AG09319 (cell line): ENCODE measurements around the gene IL2RA.

Source experiments
- DNase-seq: peaks from one replicate; pipeline ENCODE4 v3.0.0-alpha.2; 2010; ENCODE audit warnings: low read depth; ENCODE audit errors: extremely low read depth
- TF ChIP-seq, protein P1 (sequence below): IDR thresholded peaks from 2 replicates; pipeline ENCODE4 v1.5.1; 2011; ENCODE audit warnings: low read depth, mild to moderate bottlenecking, inconsistent platforms, low read length, moderate library complexity

The IL2RA gene

DNA sequence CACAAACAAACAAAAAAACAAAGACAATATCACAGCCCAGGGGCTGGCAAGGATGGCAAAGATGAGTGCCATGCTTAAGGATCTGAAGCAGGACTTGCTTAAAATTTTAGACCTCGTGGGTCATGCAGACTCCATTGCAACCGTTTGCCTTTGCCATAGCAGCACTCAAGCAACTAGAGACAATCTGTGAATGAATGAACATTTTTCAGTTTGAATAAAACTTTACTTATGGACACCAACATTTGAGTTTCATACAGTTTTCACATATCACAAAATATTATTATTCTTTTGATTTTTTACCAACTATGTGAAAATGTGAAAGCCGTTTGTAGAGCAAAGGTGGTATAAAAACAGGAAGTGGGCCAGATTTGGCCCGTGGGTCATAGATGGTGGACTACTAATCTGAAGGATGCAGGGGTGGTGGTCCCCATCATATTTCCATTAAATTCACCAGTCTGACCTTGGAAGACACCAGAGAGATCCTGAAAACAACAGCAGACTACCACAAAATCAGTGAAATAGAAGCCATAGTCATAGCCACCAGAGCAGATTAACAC lies 18.3 kb upstream of the IL2RA start:
- no peak for DNase-seq
- TF ChIP-seq, protein P1, sequence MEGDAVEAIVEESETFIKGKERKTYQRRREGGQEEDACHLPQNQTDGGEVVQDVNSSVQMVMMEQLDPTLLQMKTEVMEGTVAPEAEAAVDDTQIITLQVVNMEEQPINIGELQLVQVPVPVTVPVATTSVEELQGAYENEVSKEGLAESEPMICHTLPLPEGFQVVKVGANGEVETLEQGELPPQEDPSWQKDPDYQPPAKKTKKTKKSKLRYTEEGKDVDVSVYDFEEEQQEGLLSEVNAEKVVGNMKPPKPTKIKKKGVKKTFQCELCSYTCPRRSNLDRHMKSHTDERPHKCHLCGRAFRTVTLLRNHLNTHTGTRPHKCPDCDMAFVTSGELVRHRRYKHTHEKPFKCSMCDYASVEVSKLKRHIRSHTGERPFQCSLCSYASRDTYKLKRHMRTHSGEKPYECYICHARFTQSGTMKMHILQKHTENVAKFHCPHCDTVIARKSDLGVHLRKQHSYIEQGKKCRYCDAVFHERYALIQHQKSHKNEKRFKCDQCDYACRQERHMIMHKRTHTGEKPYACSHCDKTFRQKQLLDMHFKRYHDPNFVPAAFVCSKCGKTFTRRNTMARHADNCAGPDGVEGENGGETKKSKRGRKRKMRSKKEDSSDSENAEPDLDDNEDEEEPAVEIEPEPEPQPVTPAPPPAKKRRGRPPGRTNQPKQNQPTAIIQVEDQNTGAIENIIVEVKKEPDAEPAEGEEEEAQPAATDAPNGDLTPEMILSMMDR: no peak

DNA sequence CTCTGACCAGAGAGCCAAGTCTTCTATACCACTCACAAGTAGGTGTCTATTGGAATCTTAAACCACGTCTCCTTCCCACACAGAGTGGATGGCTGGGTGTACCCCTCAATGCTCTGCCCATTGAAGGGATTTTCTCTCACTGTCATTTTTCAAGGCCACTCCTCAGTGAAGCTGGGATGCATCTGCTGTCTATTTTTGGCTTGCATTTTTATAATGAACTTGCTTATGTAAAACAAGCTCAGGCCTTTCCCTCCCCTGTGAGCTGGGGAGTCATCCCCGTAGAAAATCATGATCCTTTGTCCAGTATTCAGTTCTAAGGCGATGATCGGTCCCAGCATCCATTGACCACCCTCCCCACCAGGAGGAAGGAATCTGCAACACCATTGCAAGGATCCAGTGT lies 16.9 kb upstream of the IL2RA start:
- no peak for DNase-seq
- TF ChIP-seq, protein P1: no peak

DNA sequence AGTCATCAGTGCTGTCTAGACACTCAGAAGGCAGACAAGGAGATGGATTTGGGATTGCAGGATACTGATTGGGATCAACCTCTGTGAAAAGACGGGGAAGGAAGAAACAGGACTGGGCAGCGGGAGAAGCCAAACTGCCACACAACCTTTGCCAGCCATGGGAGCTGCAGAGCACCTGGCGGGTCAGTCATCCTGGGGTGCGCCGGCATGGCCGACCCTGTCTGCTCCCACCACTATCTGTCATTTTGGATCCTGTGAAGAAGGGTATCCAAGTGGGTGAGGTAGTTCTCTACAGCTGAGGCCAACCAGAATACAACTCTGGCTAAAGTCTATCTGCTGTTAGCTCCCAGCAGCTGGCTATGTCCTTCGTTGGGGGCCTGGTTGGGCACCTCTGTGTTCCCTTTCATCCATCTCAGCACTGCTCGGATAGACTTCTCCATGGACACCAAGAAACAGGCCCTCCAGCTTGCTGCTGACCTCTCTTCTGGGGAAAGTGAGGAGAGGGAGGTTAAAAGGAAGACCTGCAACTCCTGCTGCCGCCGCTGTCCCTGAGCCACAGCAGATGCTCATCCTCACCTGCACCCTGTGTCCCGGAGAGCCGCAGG lies 15.0 kb upstream of the IL2RA start:
- TF ChIP-seq, protein P1: no peak
- DNase-seq: no peak

DNA sequence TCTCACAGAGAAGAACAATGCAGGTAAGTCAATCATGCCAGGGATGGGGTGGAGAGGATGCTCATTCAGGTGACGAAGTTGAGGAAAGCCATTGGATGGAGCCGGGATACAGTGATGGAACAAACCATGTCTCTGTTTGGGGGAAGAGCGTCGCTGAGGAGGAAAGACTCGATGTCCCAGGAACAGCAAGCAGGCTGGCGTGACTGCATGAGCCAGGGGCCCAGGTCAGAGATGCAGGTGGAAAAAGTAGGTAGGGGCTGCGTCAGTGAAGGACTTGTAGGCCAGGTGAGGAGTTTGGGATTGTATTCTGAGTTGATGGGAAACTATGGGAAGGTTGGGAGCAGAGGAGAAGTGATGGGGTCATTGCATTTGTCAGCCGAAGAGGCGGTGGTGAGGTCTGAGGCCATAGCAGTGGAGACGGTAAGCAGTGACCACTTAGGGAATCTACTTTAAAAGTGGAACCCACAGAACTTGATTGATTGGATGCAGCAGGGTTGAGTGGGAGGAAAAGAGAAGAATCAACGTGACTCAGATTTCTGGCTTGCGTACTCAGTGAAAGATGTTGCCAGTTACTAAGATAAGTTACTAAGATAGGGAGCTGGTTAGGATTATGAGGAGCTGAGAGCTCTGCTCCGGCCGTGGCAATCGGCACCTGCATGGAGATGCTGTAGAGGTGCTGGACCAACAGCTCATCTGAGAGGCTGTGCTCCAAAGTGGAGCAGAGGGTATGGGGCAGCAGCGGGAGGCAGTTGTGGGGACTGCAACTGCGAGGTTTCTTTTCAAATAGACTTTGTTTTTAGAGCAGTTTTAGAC lies 12.5 kb upstream of the IL2RA start:
- no peak for DNase-seq
- TF ChIP-seq, protein P1: no peak

DNA sequence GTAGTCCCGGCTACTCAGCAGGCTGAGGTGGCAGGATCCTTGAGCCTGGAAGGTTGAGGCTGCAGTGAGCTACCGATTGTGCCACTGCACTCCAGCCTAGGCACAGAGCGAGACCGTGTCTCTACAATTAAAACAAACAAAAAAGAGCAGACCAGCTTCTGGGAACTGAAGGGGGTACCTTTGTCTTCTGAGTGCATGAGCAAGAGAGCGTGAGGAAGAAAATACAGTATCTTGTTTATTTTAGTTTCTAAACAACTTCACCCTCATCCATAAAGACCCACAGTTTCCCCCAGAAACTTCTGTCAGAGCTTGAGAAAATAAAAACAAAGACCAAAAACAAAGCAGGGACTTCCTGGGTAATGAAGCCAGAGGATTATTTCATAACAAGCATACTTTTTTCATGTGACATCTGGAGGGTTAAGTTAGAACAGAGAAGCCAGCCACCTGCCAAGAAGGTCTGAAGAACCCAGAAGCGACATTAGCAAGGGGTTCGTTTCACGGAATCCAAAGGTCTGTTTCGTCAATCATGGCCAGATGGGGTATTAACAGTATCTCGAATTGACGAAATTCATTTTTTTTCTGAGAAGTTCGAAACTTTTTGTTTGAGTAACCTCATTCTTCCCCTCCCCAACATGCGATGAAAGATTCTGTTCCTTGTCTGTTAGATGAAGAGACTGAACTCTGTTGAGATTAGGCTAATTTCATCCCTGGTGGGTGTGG lies 10.2 kb upstream of the IL2RA start:
- DNase-seq: no peak
- TF ChIP-seq, protein P1: no peak

DNA sequence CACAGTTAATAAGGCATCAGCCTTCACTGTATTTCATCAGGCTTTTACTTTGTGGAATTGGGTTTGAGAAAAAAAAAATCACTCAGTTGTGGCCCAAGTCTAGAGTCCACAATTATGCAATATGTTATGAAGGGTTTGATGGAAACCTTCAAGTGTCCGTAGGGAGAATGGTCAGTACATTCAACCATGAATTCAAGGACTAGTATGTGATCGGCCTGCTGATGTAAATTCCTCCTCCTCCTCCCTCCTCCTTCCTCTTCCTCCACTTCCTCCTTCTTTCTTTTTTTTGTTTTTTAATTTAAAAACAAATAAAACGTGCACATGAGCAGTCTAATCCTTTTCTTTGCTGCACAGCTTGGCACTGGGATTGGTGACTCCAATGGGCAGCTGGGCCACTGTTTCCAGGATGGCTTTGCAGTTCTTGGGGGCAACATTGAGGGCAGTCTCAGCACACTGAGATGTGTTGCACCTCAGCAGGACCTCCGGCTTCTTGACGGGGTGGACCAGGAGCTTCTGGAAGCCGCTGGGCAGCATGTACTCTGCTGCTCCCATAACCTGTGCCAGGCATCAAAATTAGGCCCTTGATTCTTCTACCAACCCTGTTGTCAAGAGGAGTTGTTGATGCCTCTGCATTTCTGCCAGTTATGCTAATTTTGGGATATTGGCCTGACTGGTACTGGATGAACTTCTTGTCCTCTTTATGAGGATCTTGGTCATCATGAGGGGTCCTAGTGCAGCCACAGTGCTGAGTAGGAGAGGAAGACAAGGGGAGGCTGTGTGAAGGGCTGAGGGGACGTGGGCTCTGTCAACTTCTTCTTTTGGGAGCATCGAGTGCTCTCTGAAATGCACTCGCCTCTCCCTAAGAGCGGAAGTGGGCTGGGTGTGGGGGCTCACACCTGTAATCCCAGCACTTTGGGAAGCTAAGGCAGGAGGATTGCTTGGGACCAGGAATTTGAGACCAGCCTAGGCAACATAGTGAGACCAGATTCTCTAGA lies 9.3 kb upstream of the IL2RA start:
- no peak for DNase-seq

More for the DNA sequence above, 9.3 kb upstream of the IL2RA start:
- TF ChIP-seq, protein P1: no peak
